Measurements from ENCODE around the gene LRP1.

Gene LRP1

GRCh38 chr12:57262126-57262822 lies 134.0 kb downstream of the LRP1 start:
- Histone ChIP-seq H3K4me3 (ENCODE audit: low read depth in 1 of 2, low read length in 1 of 2) (no peak overlapping the region), H3K36me3 (peaks cover 90% of the 10 kb centered on the region), H3K4me1 (ENCODE audit: control insufficient read depth in 1 of 2, insufficient read depth in 1 of 2, low read depth in 1 of 2, low read length in 1 of 2) (no peaks in the 10 kb centered on the region), H3K27me3 (no peaks in the 10 kb centered on the region), H3K27ac (no peak overlapping the region), H3K9me3 (no peaks in the 10 kb centered on the region)
- TF ChIP-seq, protein P1, sequence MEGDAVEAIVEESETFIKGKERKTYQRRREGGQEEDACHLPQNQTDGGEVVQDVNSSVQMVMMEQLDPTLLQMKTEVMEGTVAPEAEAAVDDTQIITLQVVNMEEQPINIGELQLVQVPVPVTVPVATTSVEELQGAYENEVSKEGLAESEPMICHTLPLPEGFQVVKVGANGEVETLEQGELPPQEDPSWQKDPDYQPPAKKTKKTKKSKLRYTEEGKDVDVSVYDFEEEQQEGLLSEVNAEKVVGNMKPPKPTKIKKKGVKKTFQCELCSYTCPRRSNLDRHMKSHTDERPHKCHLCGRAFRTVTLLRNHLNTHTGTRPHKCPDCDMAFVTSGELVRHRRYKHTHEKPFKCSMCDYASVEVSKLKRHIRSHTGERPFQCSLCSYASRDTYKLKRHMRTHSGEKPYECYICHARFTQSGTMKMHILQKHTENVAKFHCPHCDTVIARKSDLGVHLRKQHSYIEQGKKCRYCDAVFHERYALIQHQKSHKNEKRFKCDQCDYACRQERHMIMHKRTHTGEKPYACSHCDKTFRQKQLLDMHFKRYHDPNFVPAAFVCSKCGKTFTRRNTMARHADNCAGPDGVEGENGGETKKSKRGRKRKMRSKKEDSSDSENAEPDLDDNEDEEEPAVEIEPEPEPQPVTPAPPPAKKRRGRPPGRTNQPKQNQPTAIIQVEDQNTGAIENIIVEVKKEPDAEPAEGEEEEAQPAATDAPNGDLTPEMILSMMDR (IDR thresholded peaks at IDR 0.05) = no peak
